Measurements from ENCODE around the gene GNE. TPM values are rescaled to one million over a fixed set of nuclear protein-coding genes. Genes with fewer than 3 reads are reported as not detected.
A peak's percentile ranks its signal among the peaks of the same experiment; 100 is the strongest.

GNE gene
- total and polyA plus RNA-seq, 2 of the 13 experiments (the other 11 are each of a cell fraction or from before 2014, with no cell fraction given): 16.1 to 24.1 TPM

DNA sequence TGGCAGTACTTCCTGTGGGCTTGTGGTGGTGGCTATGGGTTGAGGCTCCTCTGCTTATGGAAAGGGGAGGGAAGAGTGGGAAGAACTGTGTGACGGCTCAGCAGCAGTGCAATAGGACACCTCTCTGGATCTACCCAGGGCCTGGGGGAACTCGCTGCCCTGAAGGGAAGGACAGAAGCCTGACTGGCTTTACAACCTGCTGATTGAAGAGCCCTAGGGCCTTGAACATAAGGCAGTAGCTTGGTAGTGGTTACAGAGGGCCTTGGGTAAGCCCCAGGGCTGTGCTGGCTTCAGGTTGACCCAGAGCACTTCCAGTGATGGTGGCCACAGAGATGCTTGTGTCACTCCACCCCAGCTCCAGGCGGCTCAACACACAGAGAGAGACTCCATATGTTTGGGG is 83.5 kb downstream of the GNE start:
- Histone ChIP-seq H3K27me3 (ENCODE audit: control insufficient read depth in 1 of 2, insufficient read depth in 2 of 2, low read length in 2 of 2) (peaks cover 4 to 29% of the 10 kb centered on the region in 2 experiments; a peak in 4 of 5 replicates), H3K27ac (ENCODE audit: extremely low read length, insufficient read depth, low read length) (no peak overlapping the region), H2AFZ (ENCODE audit: low read length) (no peak overlapping the region), H4K20me1 (ENCODE audit: insufficient read depth, low read length) (no peaks in the 10 kb centered on the region), H3K79me2 (ENCODE audit: insufficient read depth, low read length) (no peaks in the 10 kb centered on the region), H3K36me3 (replicated peaks in 1 of 2; ENCODE audit: control insufficient read depth in 1 of 2, insufficient read depth in 2 of 2, low read length in 2 of 2) (no peaks in the 10 kb centered on the region), H3K9me3 (ENCODE audit: low read length) (no peaks in the 10 kb centered on the region), H3K4me3 (replicated peaks in 1 of 3; ENCODE audit: insufficient read depth in 1 of 3, low read depth in 2 of 3, low read length in 3 of 3) (no peak overlapping the region), H3K9ac (ENCODE audit: insufficient read depth, low read depth, low read length) (no peak overlapping the region), H3K4me2 (ENCODE audit: low read depth, low read length) (no peak overlapping the region), H3K4me1 (ENCODE audit: insufficient read depth, low read length) (no peaks in the 10 kb centered on the region)
- intact Hi-C loops (cut with micrococcal nuclease; ENCODE audit: unreplicated experiment): no loop called here
- WGBS (ENCODE audit: low lambda C conversion rate): 19% methylated on average over 3 of the region's 3 CpGs
- peak; percentile 65 for ATAC-seq
- BruUV-seq (replicated peaks): no TSS peak
- no peak for FAIRE-seq
- ChIA-PET POLR2A (no interaction called here), CTCF (ENCODE audit: low intra/inter-chr PET ratio, low total read pairs) (no interaction called here)
- DNase-seq (ENCODE audit: low spot score): no peak
- TF ChIP-seq MAF1 (CRISPR knock-in tag; IDR thresholded peaks at IDR 0.05; ENCODE audit: borderline replicate concordance): no peak
- TF ChIP-seq MIXL1 (CRISPR knock-in tag; IDR thresholded peaks at IDR 0.05): no peak
- TF ChIP-seq SP2 (CRISPR knock-in tag; IDR thresholded peaks at IDR 0.05): no peak
- no peak for TF ChIP-seq NONO (IDR thresholded peaks at IDR 0.05)
- no peak for TF ChIP-seq NONO (CRISPR knock-in tag; conservative IDR thresholded peaks at IDR 0.05)
- TF ChIP-seq, protein P1, sequence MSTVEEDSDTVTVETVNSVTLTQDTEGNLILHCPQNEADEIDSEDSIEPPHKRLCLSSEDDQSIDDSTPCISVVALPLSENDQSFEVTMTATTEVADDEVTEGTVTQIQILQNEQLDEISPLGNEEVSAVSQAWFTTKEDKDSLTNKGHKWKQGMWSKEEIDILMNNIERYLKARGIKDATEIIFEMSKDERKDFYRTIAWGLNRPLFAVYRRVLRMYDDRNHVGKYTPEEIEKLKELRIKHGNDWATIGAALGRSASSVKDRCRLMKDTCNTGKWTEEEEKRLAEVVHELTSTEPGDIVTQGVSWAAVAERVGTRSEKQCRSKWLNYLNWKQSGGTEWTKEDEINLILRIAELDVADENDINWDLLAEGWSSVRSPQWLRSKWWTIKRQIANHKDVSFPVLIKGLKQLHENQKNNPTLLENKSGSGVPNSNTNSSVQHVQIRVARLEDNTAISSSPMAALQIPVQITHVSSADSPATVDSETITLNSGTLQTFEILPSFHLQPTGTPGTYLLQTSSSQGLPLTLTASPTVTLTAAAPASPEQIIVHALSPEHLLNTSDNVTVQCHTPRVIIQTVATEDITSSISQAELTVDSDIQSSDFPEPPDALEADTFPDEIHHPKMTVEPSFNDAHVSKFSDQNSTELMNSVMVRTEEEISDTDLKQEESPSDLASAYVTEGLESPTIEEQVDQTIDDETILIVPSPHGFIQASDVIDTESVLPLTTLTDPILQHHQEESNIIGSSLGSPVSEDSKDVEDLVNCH (CRISPR knock-in tag; IDR thresholded peaks at IDR 0.05): no peak
- TF ChIP-seq, protein P2, sequence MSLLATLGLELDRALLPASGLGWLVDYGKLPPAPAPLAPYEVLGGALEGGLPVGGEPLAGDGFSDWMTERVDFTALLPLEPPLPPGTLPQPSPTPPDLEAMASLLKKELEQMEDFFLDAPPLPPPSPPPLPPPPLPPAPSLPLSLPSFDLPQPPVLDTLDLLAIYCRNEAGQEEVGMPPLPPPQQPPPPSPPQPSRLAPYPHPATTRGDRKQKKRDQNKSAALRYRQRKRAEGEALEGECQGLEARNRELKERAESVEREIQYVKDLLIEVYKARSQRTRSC (CRISPR knock-in tag; IDR thresholded peaks at IDR 0.05; ENCODE audit: low read depth): no peak
- no peak for TF ChIP-seq MATR3 (CRISPR knock-in tag; IDR thresholded peaks at IDR 0.05)
- TF ChIP-seq ZNF138 (CRISPR knock-in tag; IDR thresholded peaks at IDR 0.05; ENCODE audit: low read depth): no peak
- TF ChIP-seq ZNF616 (CRISPR knock-in tag; IDR thresholded peaks at IDR 0.05; ENCODE audit: low read depth): no peak
- TF ChIP-seq YY1 (IDR thresholded peaks at IDR 0.05; ENCODE audit: insufficient read depth, insufficient replicate concordance, low read depth, low read length): no peak
- no peak for TF ChIP-seq ATM (IDR thresholded peaks at IDR 0.05; ENCODE audit: borderline replicate concordance)
- TF ChIP-seq ZNF33A (CRISPR knock-in tag; IDR thresholded peaks at IDR 0.05; ENCODE audit: borderline replicate concordance): no peak
- no peak for TF ChIP-seq TOE1 (CRISPR knock-in tag; IDR thresholded peaks at IDR 0.05)
- TF ChIP-seq IRF2 (CRISPR knock-in tag; IDR thresholded peaks at IDR 0.05): no peak
- TF ChIP-seq MAFF (IDR thresholded peaks at IDR 0.05; ENCODE audit: low read depth, low read length): no peak
- TF ChIP-seq ELF4 (CRISPR knock-in tag; IDR thresholded peaks at IDR 0.05; ENCODE audit: borderline replicate concordance): no peak
- TF ChIP-seq ZNF777 (CRISPR knock-in tag; IDR thresholded peaks at IDR 0.05): no peak
- in situ Hi-C loops (cut with HindIII; ENCODE audit: extremely low pct_ligation_motif_present, low pct_unique_long_range_greater_than_20kb): no loop called here
